IMR-90 (cell line): ENCODE results near the gene PRIMA1. TPM values are rescaled to one million over a fixed set of nuclear protein-coding genes. Genes with fewer than 3 reads are reported as not detected.

ENCODE experiments used
- ATAC-seq: fragments of 200-7000 bp; cut with Tn5 transposase; 2 replicates; pipeline ENCODE4 v1.9.1; 2020; ENCODE audit warnings: low read depth, mild to moderate bottlenecking, moderate library complexity
- BruUV-seq: library from RNA; stranded (reverse); fragments of 400-500 nt; replicated peaks from 2 replicates; lab custom pipeline; 2021; lab: Mats Ljungman, UMichigan
- CTCF ChIA-PET: fragments of 300-600 bp; formaldehyde crosslinking; extraction: SDS; loops from one replicate; lab custom pipeline; 2021; ENCODE audit warnings: antibody characterized with exemption; lab: Yijun Ruan, JAX
- POLR2A ChIA-PET: fragments of 300-600 bp; sonication (Branson Sonifier 250); formaldehyde crosslinking; loops from one replicate; lab custom pipeline; 2022; ENCODE audit warnings: antibody characterized with exemption; ENCODE audit not compliant: unreplicated experiment; lab: Charles Lee
- DNase-seq: peaks from one replicate; pipeline ENCODE4 v3.0.0; 2013
- H2AFZ ChIP-seq: replicated peaks from 2 replicates; pipeline ENCODE3; 2013; ENCODE audit warnings: low read length, mild to moderate bottlenecking; ENCODE audit not compliant: poor library complexity
- H2AK5ac ChIP-seq: 2 replicates; pipeline ENCODE4 v1.6.1; 2013; ENCODE audit warnings: low read depth, low read length, inconsistent platforms
- H2AK9ac ChIP-seq: replicated peaks from 2 replicates; pipeline ENCODE3; 2013; ENCODE audit warnings: mild to moderate bottlenecking, low read depth, low read length, moderate library complexity; ENCODE audit not compliant: poor library complexity
- H2BK120ac ChIP-seq: 2 replicates; pipeline ENCODE4 v1.6.1; 2013; ENCODE audit warnings: low read depth, low read length, inconsistent platforms
- H2BK15ac ChIP-seq: 3 replicates; pipeline ENCODE4 v1.6.1; 2013; ENCODE audit warnings: low read depth, low read length, inconsistent platforms
- H2BK20ac ChIP-seq: 2 replicates; pipeline ENCODE4 v1.6.1; 2013; ENCODE audit warnings: low read depth, mild to moderate bottlenecking, inconsistent platforms, low read length, moderate library complexity
- H2BK5ac ChIP-seq: 2 replicates; pipeline ENCODE4 v1.6.1; 2013; ENCODE audit warnings: mild to moderate bottlenecking, low read depth, low read length, inconsistent platforms; ENCODE audit not compliant: poor library complexity, severe bottlenecking
- H3K14ac ChIP-seq: replicated peaks from 2 replicates; pipeline ENCODE4 v1.6.1; 2013; ENCODE audit warnings: low read depth, low read length, inconsistent platforms
- H3K18ac ChIP-seq: 2 replicates; pipeline ENCODE4 v1.6.1; 2013; ENCODE audit warnings: low read depth, low read length, control low read depth
- H3K23ac ChIP-seq: 2 replicates; pipeline ENCODE4 v1.6.1; 2013; ENCODE audit warnings: low read depth, low read length, inconsistent platforms
- H3K27ac ChIP-seq: 2 replicates; pipeline ENCODE4 v1.5.1; 2013; ENCODE audit warnings: mild to moderate bottlenecking, control low read depth, low read length; ENCODE audit not compliant: insufficient read depth
- H3K27me3 ChIP-seq: 2 replicates; pipeline ENCODE4 v1.6.1; 2013; ENCODE audit warnings: low read length; ENCODE audit not compliant: control insufficient read depth, insufficient read depth
- H3K36me3 ChIP-seq: 2 replicates; pipeline ENCODE4 v1.6.1; 2013; ENCODE audit warnings: low read length, mixed read lengths; ENCODE audit not compliant: control insufficient read depth, insufficient read depth
- H3K4ac ChIP-seq: 2 replicates; pipeline ENCODE4 v1.6.1; 2013; ENCODE audit warnings: low read depth, low read length, inconsistent platforms
- H3K4me1 ChIP-seq: 2 replicates; pipeline ENCODE4 v1.6.1; 2013; ENCODE audit warnings: low read length, mixed read lengths; ENCODE audit not compliant: control insufficient read depth, insufficient read depth
- H3K4me2 ChIP-seq: 2 replicates; pipeline ENCODE4 v1.6.1; 2013; ENCODE audit warnings: low read depth, mild to moderate bottlenecking, control low read depth, low read length, moderate library complexity
- H3K4me3 ChIP-seq: 2 replicates; pipeline ENCODE4 v1.5.1; 2013; ENCODE audit warnings: low read depth, mild to moderate bottlenecking, control low read depth, low read length, moderate library complexity; ENCODE audit not compliant: insufficient read depth
- H3K56ac ChIP-seq: 2 replicates; pipeline ENCODE4 v1.6.1; 2013; ENCODE audit warnings: low read length, inconsistent platforms; ENCODE audit not compliant: insufficient read depth; ENCODE audit errors: extremely low read depth
- H3K79me1 ChIP-seq, 2 experiments: 2 replicates each; pipeline ENCODE4 v1.6.1; 2013; ENCODE audit warnings: low read length in 2 of 2, inconsistent platforms in 1 of 2, low read depth in 1 of 2
- H3K9ac ChIP-seq: 2 replicates; pipeline ENCODE4 v1.6.1; 2013; ENCODE audit warnings: low read depth, low read length, control low read depth
- H3K9me1 ChIP-seq: 2 replicates; pipeline ENCODE4 v1.6.1; 2013; ENCODE audit warnings: low read length, inconsistent platforms; ENCODE audit not compliant: insufficient read depth
- H3K9me3 ChIP-seq: 2 replicates; pipeline ENCODE4 v1.6.1; 2013; ENCODE audit warnings: low read length; ENCODE audit not compliant: control insufficient read depth, insufficient read depth
- H4K20me1 ChIP-seq: 2 replicates; pipeline ENCODE4 v1.6.1; 2013; ENCODE audit warnings: low read length, inconsistent platforms; ENCODE audit not compliant: insufficient read depth
- H4K5ac ChIP-seq: 2 replicates; pipeline ENCODE4 v1.6.1; 2013; ENCODE audit warnings: mild to moderate bottlenecking, low read depth, low read length, control low read depth
- H4K8ac ChIP-seq, 2 experiments: 2 replicates each; pipeline ENCODE4 v1.6.1; 2013; ENCODE audit warnings: low read depth in 2 of 2, low read length in 2 of 2, control low read depth in 1 of 2, inconsistent platforms in 1 of 2
- H4K91ac ChIP-seq: 2 replicates; pipeline ENCODE4 v1.6.1; 2013; ENCODE audit warnings: low read depth, low read length, inconsistent platforms; ENCODE audit not compliant: insufficient read depth
- BHLHE40 ChIP-seq: fragments of 150-350 bp; IDR thresholded peaks from 2 replicates; pipeline ENCODE4 v1.6.1; 2016; ENCODE audit warnings: mild to moderate bottlenecking, low read depth, low read length
- CEBPB ChIP-seq: IDR thresholded peaks from 2 replicates; pipeline ENCODE4 v1.6.1; 2012; ENCODE audit warnings: low read depth, low read length, improper control_type of control experiment
- CHD1 ChIP-seq: IDR thresholded peaks from 2 replicates; pipeline ENCODE4 v1.6.1; 2012; ENCODE audit warnings: low read depth, low read length, improper control_type of control experiment
- FOS ChIP-seq: fragments of 150-350 bp; IDR thresholded peaks from 2 replicates; pipeline ENCODE4 v1.6.1; 2016; ENCODE audit warnings: low read depth, low read length
- MAFK ChIP-seq: IDR thresholded peaks from 2 replicates; pipeline ENCODE4 v1.6.1; 2012; ENCODE audit warnings: low read depth, low read length, improper control_type of control experiment
- MAZ ChIP-seq: IDR thresholded peaks from 2 replicates; pipeline ENCODE4 v1.6.1; 2012; ENCODE audit warnings: low read depth, mild to moderate bottlenecking, low read length, improper control_type of control experiment, moderate library complexity, borderline replicate concordance
- MXI1 ChIP-seq: IDR thresholded peaks from 2 replicates; pipeline ENCODE4 v1.6.1; 2012; ENCODE audit warnings: low read depth, mild to moderate bottlenecking, low read length, moderate library complexity, borderline replicate concordance
- NFE2L2 ChIP-seq: fragments of 150-350 bp; IDR thresholded peaks from 2 replicates; pipeline ENCODE4 v1.6.1; 2016; ENCODE audit warnings: low read depth, mild to moderate bottlenecking, low read length
- RAD21 ChIP-seq: IDR thresholded peaks from 2 replicates; pipeline ENCODE4 v1.6.1; 2012; ENCODE audit warnings: low read length, improper control_type of control experiment
- RCOR1 ChIP-seq: IDR thresholded peaks from 2 replicates; pipeline ENCODE4 v1.6.1; 2012; ENCODE audit warnings: mild to moderate bottlenecking, low read length, improper control_type of control experiment; ENCODE audit not compliant: insufficient replicate concordance
- SMC3 ChIP-seq: fragments of 150-350 bp; IDR thresholded peaks from 2 replicates; pipeline ENCODE4 v1.6.1; 2016; ENCODE audit warnings: low read depth, mild to moderate bottlenecking, antibody characterized with exemption, low read length, moderate library complexity
- WGBS, 2 experiments: methylation state at CpG; one replicate each; pipeline versions ENCODE4 v1.1.5 to v1.1.7; 2013; ENCODE audit warnings: missing lambda C conversion rate in 2 of 2; ENCODE audit not compliant: insufficient read length in 1 of 2; ENCODE audit errors: extremely low coverage in 2 of 2; 5-methylcytosine and 5-hydroxymethylcytosine counted together
- dilution Hi-C: fragments of 300-500 bp; cut with HindIII; formaldehyde crosslinking; loops from one replicate; pipeline ENCODE4 v1.14.3; 2018; ENCODE audit warnings: low sequenced_read_pairs; ENCODE audit not compliant: unreplicated experiment
- in situ Hi-C: fragments of 300-500 bp; cut with MboI; formaldehyde crosslinking; loops from 3 replicates; pipeline ENCODE4 v1.14.3; 2019; ENCODE audit warnings: low sequenced_read_pairs, inconsistent platforms, mixed read lengths
- intact Hi-C: fragments of 100-400 bp; cut with micrococcal nuclease; formaldehyde crosslinking; loops from 2 replicates; pipeline ENCODE4 v1.10.0; 2022
- polyA plus RNA-seq, 3 experiments: library from polyadenylated mRNA; depleted of rRNA; stranded (reverse); fragments of >200 nt; gene quantifications; 2 replicates each; pipeline ENCODE4 v1.2.3, GENCODE V29; 2012; ENCODE audit warnings: low replicate concordance in 1 of 3
- total RNA-seq: library from RNA; depleted of rRNA; stranded (reverse); fragments of >200 nt; gene quantifications from 2 replicates; pipeline ENCODE4 v1.2.3, GENCODE V29; 2012
- TF ChIP-seq, protein P1 (sequence below): fragments of 150-350 bp; IDR thresholded peaks from 2 replicates; pipeline ENCODE4 v1.6.1; 2017; ENCODE audit warnings: mild to moderate bottlenecking, antibody characterized with exemption, low read length, low read depth
- TF ChIP-seq, protein P2 (sequence below): conservative IDR thresholded peaks from 2 replicates; pipeline ENCODE4 v1.5.1; 2012; ENCODE audit warnings: mild to moderate bottlenecking, low read depth, low read length, improper control_type of control experiment
- TF ChIP-seq, protein P3 (sequence below): fragments of 150-350 bp; IDR thresholded peaks from 2 replicates; pipeline ENCODE4 v1.6.1; 2016; ENCODE audit warnings: low read depth, mild to moderate bottlenecking, low read length, moderate library complexity, borderline replicate concordance

PRIMA1 gene
- total and polyA plus RNA-seq, 2 of the 4 experiments (the other 2 are of a cell fraction) = not detected

DNA sequence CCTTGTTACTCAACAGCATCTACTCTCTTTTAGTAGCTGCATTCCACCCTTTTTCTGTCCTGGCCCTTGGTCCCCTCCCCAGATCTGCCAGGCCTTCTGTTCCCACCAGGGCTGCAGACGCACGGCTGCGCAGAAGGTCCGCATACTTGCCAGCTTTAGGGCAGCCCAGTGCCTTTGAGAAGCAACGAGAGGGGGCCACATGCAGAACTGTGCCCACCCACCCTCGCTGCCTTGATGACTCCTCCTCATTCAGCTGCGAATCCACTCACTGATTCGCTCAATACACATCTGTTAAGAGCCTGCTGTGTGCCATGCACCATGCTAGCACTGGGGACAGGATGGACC is 39.2 kb downstream of the PRIMA1 start:
- Histone ChIP-seq H3K9ac (no peak overlapping the region), H3K27ac (no peak overlapping the region), H3K4me2 (no peak overlapping the region), H2AFZ (no peak overlapping the region), H3K36me3 (no peaks in the 10 kb centered on the region), H4K5ac (no peak overlapping the region), H4K91ac (no peak overlapping the region), H3K56ac (no peak overlapping the region; the same call in 1 of the 2 replicates), H4K8ac (no peak overlapping the region), H3K14ac (no peak overlapping the region), H3K18ac (no peak overlapping the region), H2BK20ac (no peak overlapping the region), H3K9me3 (peaks cover 4% of the 10 kb centered on the region; the same call in 1 of the 2 replicates), H3K23ac (no peak overlapping the region), H2BK15ac (no peak overlapping the region), H2AK9ac (no peak overlapping the region), H3K4ac (no peak overlapping the region), H2AK5ac (no peak overlapping the region), H3K27me3 (no peaks in the 10 kb centered on the region), H3K79me1 (no peaks in the 10 kb centered on the region), H2BK5ac (no peak overlapping the region), H3K9me1 (no peaks in the 10 kb centered on the region), H2BK120ac (no peak overlapping the region), H3K4me3 (no peak overlapping the region), H3K4me1 (no peaks in the 10 kb centered on the region), H4K20me1 (no peaks in the 10 kb centered on the region)
- dilution Hi-C loops = no loop called here
- ChIA-PET POLR2A (no interaction called here), CTCF (no interaction called here)
- BruUV-seq = no TSS peak
- no peak for DNase-seq
- in situ Hi-C loops = no loop called here
- intact Hi-C loops = no loop called here
- TF ChIP-seq SMC3 (no peak), RAD21 (no peak), CEBPB (no peak), CHD1 (no peak), MAZ (no peak), MXI1 (no peak), FOS (no peak), NFE2L2 (no peak), BHLHE40 (no peak), RCOR1 (no peak), MAFK (no peak)
- TF ChIP-seq, protein P1, sequence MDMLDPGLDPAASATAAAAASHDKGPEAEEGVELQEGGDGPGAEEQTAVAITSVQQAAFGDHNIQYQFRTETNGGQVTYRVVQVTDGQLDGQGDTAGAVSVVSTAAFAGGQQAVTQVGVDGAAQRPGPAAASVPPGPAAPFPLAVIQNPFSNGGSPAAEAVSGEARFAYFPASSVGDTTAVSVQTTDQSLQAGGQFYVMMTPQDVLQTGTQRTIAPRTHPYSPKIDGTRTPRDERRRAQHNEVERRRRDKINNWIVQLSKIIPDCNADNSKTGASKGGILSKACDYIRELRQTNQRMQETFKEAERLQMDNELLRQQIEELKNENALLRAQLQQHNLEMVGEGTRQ = no peak
- TF ChIP-seq, protein P2, sequence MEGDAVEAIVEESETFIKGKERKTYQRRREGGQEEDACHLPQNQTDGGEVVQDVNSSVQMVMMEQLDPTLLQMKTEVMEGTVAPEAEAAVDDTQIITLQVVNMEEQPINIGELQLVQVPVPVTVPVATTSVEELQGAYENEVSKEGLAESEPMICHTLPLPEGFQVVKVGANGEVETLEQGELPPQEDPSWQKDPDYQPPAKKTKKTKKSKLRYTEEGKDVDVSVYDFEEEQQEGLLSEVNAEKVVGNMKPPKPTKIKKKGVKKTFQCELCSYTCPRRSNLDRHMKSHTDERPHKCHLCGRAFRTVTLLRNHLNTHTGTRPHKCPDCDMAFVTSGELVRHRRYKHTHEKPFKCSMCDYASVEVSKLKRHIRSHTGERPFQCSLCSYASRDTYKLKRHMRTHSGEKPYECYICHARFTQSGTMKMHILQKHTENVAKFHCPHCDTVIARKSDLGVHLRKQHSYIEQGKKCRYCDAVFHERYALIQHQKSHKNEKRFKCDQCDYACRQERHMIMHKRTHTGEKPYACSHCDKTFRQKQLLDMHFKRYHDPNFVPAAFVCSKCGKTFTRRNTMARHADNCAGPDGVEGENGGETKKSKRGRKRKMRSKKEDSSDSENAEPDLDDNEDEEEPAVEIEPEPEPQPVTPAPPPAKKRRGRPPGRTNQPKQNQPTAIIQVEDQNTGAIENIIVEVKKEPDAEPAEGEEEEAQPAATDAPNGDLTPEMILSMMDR = no peak
- TF ChIP-seq, protein P3, sequence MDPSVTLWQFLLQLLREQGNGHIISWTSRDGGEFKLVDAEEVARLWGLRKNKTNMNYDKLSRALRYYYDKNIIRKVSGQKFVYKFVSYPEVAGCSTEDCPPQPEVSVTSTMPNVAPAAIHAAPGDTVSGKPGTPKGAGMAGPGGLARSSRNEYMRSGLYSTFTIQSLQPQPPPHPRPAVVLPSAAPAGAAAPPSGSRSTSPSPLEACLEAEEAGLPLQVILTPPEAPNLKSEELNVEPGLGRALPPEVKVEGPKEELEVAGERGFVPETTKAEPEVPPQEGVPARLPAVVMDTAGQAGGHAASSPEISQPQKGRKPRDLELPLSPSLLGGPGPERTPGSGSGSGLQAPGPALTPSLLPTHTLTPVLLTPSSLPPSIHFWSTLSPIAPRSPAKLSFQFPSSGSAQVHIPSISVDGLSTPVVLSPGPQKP = no peak
- 45% methylated on average over 3 of the region's 8 CpGs; no CpG with 5 or more reads in 1 of the 2 experiments for WGBS, 2 experiments
- ATAC-seq = no peak
